NCI-H69 (cell line): ENCODE measurements around the gene ACTN4.

ENCODE experiments used
- DNase-seq: peaks from one replicate; lab custom pipeline; 2025; lab: John Stamatoyannopoulos, UW

The ACTN4 gene

GRCh38 chr19:38635483-38636399 is 11.7 kb upstream of the ACTN4 start:
- DNase-seq = no peak

GRCh38 chr19:38638461-38638860 is 9.0 kb upstream of the ACTN4 start:
- no peak for DNase-seq

- no peak for DNase-seq
Measured at GRCh38 chr19:38639679-38640078, 7.8 kb upstream of the ACTN4 start.

GRCh38 chr19:38640368-38640767 is 7.1 kb upstream of the ACTN4 start:
- no peak for DNase-seq

- DNase-seq = no peak
Measured at GRCh38 chr19:38642176-38642575, 5.3 kb upstream of the ACTN4 start.

GRCh38 chr19:38644719-38645118 is 2.7 kb upstream of the ACTN4 start:
- no peak for DNase-seq

GRCh38 chr19:38647966-38648768 is 718 bp downstream of the ACTN4 start:
- peak; percentile 59 for DNase-seq

GRCh38 chr19:38648769-38649304 is 1.4 kb downstream of the ACTN4 start:
- peak; percentile 48 for DNase-seq

- peak; percentile 82 for DNase-seq
Measured at GRCh38 chr19:38649305-38650171, 2.1 kb downstream of the ACTN4 start.

GRCh38 chr19:38650172-38650775 is 2.8 kb downstream of the ACTN4 start:
- DNase-seq = peak; percentile 66

GRCh38 chr19:38650911-38651584 is 3.6 kb downstream of the ACTN4 start:
- no peak for DNase-seq

GRCh38 chr19:38653028-38653571 is 5.7 kb downstream of the ACTN4 start:
- DNase-seq = peak; percentile 78

- DNase-seq = peak; percentile 25
Measured at GRCh38 chr19:38654628-38655055, 7.2 kb downstream of the ACTN4 start.

- DNase-seq = no peak
Measured at GRCh38 chr19:38655148-38655824, 7.8 kb downstream of the ACTN4 start.

- peak; percentile 34 for DNase-seq
Measured at GRCh38 chr19:38656171-38656981, 8.9 kb downstream of the ACTN4 start.

- DNase-seq = peak; percentile 69
Measured at GRCh38 chr19:38657633-38658222, 10.3 kb downstream of the ACTN4 start.

GRCh38 chr19:38658462-38659306 is 11.2 kb downstream of the ACTN4 start:
- peak; percentile 92 for DNase-seq

GRCh38 chr19:38660724-38661123 is 13.3 kb downstream of the ACTN4 start:
- no peak for DNase-seq
